H1 (cell line): ENCODE results near the gene CACNB2. TPM values are rescaled to one million over a fixed set of nuclear protein-coding genes. Genes with fewer than 3 reads are reported as not detected.

Experiments used
- CTCF ChIA-PET: fragments of 300-600 bp; sonication (Branson Sonifier 250); formaldehyde crosslinking; loops from one replicate; lab custom pipeline; 2021; ENCODE audit not compliant: partially characterized antibody; lab: Charles Lee
- POLR2A ChIA-PET: fragments of 300-600 bp; sonication (Branson Sonifier 250); formaldehyde crosslinking; loops from one replicate; lab custom pipeline; 2021; ENCODE audit warnings: inconsistent platforms; ENCODE audit not compliant: partially characterized antibody; lab: Charles Lee
- DNase-seq, 2 experiments: peaks; one replicate each; pipeline versions ENCODE4 v3.0.0 to v3.0.0-alpha.2; 2010 to 2022; ENCODE audit warnings: low spot score in 2 of 2, low read depth in 1 of 2, mixed read lengths in 1 of 2
- FAIRE-seq: peaks from 2 replicates; lab custom pipeline; 2011; peaks lifted over from hg19 to GRCh38; lab: Jason Lieb, UNC
- H2AFZ ChIP-seq: 2 replicates; pipeline ENCODE4 v1.8.1; 2012; ENCODE audit warnings: low read length, inconsistent platforms
- H2AK5ac ChIP-seq: 2 replicates; pipeline ENCODE4 v1.6.1; 2013; ENCODE audit warnings: low read depth, low read length
- H2BK120ac ChIP-seq: replicated peaks from 2 replicates; pipeline ENCODE3; 2013; ENCODE audit warnings: low read depth, low read length, inconsistent platforms
- H2BK12ac ChIP-seq: 2 replicates; pipeline ENCODE4 v1.6.1; 2013; ENCODE audit warnings: low read depth, low read length
- H2BK15ac ChIP-seq: 2 replicates; pipeline ENCODE4 v1.6.1; 2013; ENCODE audit warnings: low read length
- H2BK20ac ChIP-seq: 2 replicates; pipeline ENCODE4 v1.6.1; 2013; ENCODE audit warnings: low read length
- H2BK5ac ChIP-seq: 2 replicates; pipeline ENCODE4 v1.6.1; 2013; ENCODE audit warnings: low read depth, low read length
- H3K14ac ChIP-seq: 2 replicates; pipeline ENCODE4 v1.6.1; 2013; ENCODE audit warnings: inconsistent platforms; ENCODE audit not compliant: insufficient read length
- H3K18ac ChIP-seq: 2 replicates; pipeline ENCODE4 v1.6.1; 2013; ENCODE audit warnings: low read length; ENCODE audit errors: extremely low read depth
- H3K23ac ChIP-seq: 2 replicates; pipeline ENCODE4 v1.6.1; 2013; ENCODE audit warnings: inconsistent platforms; ENCODE audit not compliant: insufficient read length
- H3K23me2 ChIP-seq: 2 replicates; pipeline ENCODE4 v1.6.1; 2013; ENCODE audit warnings: low read depth, low read length
- H3K27ac ChIP-seq: 2 replicates; pipeline ENCODE4 v1.6.1; 2011; ENCODE audit warnings: low read depth, low read length, inconsistent platforms
- H3K27me3 ChIP-seq, 4 experiments: replicated peaks in 1 of 4; 1 replicate in 1 of 4; 2 replicates in 3 of 4; pipeline versions ENCODE4 v1.6.1 to v1.8.1; 2011 to 2013; ENCODE audit warnings: low read length in 3 of 4, mild to moderate bottlenecking in 3 of 4, inconsistent platforms in 2 of 4, mixed read lengths in 2 of 4, moderate library complexity in 1 of 4; ENCODE audit not compliant: control insufficient read depth in 3 of 4, insufficient read depth in 3 of 4; ENCODE audit errors: extremely low read depth in 1 of 4
- H3K36me3 ChIP-seq, 4 experiments: 2 replicates each; pipeline versions ENCODE4 v1.6.1 to v1.8.1; 2011 to 2013; ENCODE audit warnings: mild to moderate bottlenecking in 4 of 4, low read length in 3 of 4, moderate library complexity in 2 of 4, control low read depth in 1 of 4, inconsistent platforms in 1 of 4; ENCODE audit not compliant: insufficient read depth in 4 of 4, control insufficient read depth in 2 of 4
- H3K4ac ChIP-seq: replicated peaks from 2 replicates; pipeline ENCODE3; 2013; ENCODE audit warnings: low read length, low read depth, mixed read lengths, inconsistent platforms; ENCODE audit not compliant: insufficient read length
- H3K4me1 ChIP-seq, 4 experiments: replicated peaks in 1 of 4; 1 replicate in 1 of 4; 2 replicates in 3 of 4; pipeline versions ENCODE4 v1.6.1 to v1.8.1; 2011 to 2013; ENCODE audit warnings: low read length in 3 of 4, inconsistent platforms in 2 of 4, mixed read lengths in 1 of 4; ENCODE audit not compliant: insufficient read depth in 4 of 4, control insufficient read depth in 3 of 4
- H3K4me2 ChIP-seq, 2 experiments: 2 replicates each; pipeline versions ENCODE4 v1.6.1 to v1.8.1; 2011 to 2013; ENCODE audit warnings: low read depth in 2 of 2, low read length in 2 of 2, control low read depth in 1 of 2, inconsistent platforms in 1 of 2, mild to moderate bottlenecking in 1 of 2; ENCODE audit not compliant: insufficient read depth in 1 of 2
- H3K4me3 ChIP-seq, 4 experiments: fragments of 200-600, 300-600 bp in 1 of 4; sonication (generic), shearing (Covaris generic), sonication (Bioruptor Twin) in 1 of 4; 2 replicates each; pipeline versions ENCODE4 v1.5.1 to v1.8.1; 2011 to 2016; ENCODE audit warnings: low read length in 4 of 4, low read depth in 3 of 4, control low read depth in 2 of 4, inconsistent platforms in 2 of 4, mild to moderate bottlenecking in 2 of 4, mixed read lengths in 1 of 4, moderate library complexity in 1 of 4; ENCODE audit not compliant: insufficient read depth in 2 of 4; ENCODE audit errors: extremely low read depth in 1 of 4
- H3K56ac ChIP-seq: replicated peaks from 2 replicates; pipeline ENCODE3; 2013; ENCODE audit warnings: low read depth, mild to moderate bottlenecking, mixed read lengths, low read length, inconsistent platforms; ENCODE audit not compliant: insufficient read length
- H3K79me1 ChIP-seq: 2 replicates; pipeline ENCODE4 v1.6.1; 2013; ENCODE audit warnings: low read depth, low read length, control low read depth
- H3K79me2 ChIP-seq, 2 experiments: 2 replicates each; pipeline versions ENCODE4 v1.6.1 to v1.8.1; 2012 to 2013; ENCODE audit warnings: low read length in 2 of 2, mild to moderate bottlenecking in 2 of 2, inconsistent platforms in 1 of 2; ENCODE audit not compliant: insufficient read depth in 2 of 2, control insufficient read depth in 1 of 2
- H3K9ac ChIP-seq, 4 experiments: replicated peaks in 1 of 4; 1 replicate in 1 of 4; 2 replicates in 3 of 4; pipeline versions ENCODE4 v1.6.1 to v1.8.1; 2011 to 2013; ENCODE audit warnings: low read depth in 3 of 4, low read length in 3 of 4, control low read depth in 2 of 4, mild to moderate bottlenecking in 2 of 4, moderate library complexity in 2 of 4, inconsistent platforms in 1 of 4; ENCODE audit errors: extremely low read depth in 1 of 4
- H3K9me3 ChIP-seq, 2 experiments: 2 replicates each; pipeline versions ENCODE4 v1.6.1 to v1.8.1; 2012 to 2013; ENCODE audit warnings: mild to moderate bottlenecking in 2 of 2, moderate library complexity in 2 of 2, control low read depth in 1 of 2, inconsistent platforms in 1 of 2, low read depth in 1 of 2, low read length in 1 of 2, mixed read lengths in 1 of 2; ENCODE audit not compliant: insufficient read depth in 2 of 2
- H4K20me1 ChIP-seq, 2 experiments: replicated peaks in 1 of 2; 2 replicates each; pipeline versions ENCODE3 to v1.8.1; 2011 to 2013; ENCODE audit warnings: inconsistent platforms in 2 of 2, low read length in 2 of 2, mild to moderate bottlenecking in 1 of 2; ENCODE audit not compliant: insufficient read depth in 2 of 2, control insufficient read depth in 1 of 2
- H4K5ac ChIP-seq: 2 replicates; pipeline ENCODE4 v1.6.1; 2013; ENCODE audit warnings: low read length, low read depth, mixed read lengths, inconsistent platforms; ENCODE audit not compliant: insufficient read length
- H4K8ac ChIP-seq: 2 replicates; pipeline ENCODE4 v1.8.0; 2013; ENCODE audit warnings: mild to moderate bottlenecking, moderate library complexity, low read length, inconsistent platforms; ENCODE audit not compliant: insufficient read depth; ENCODE audit errors: extremely low read depth
- H4K91ac ChIP-seq: replicated peaks from 2 replicates; pipeline ENCODE3; 2013; ENCODE audit warnings: low read length, mixed read lengths, inconsistent platforms; ENCODE audit not compliant: insufficient read length
- BACH1 ChIP-seq: IDR thresholded peaks from 2 replicates; pipeline ENCODE4 v1.6.1; 2012; ENCODE audit warnings: low read length, improper control_type of control experiment
- CHD1 ChIP-seq: IDR thresholded peaks from 2 replicates; pipeline ENCODE4 v1.6.1; 2012; ENCODE audit warnings: low read depth, low read length, improper control_type of control experiment
- CREB1 ChIP-seq: IDR thresholded peaks from 2 replicates; pipeline ENCODE4 v1.6.1; 2012; ENCODE audit warnings: inconsistent platforms
- EP300 ChIP-seq, 2 experiments: IDR thresholded peaks; 1 replicate in 1 of 2; 2 replicates in 1 of 2; pipeline ENCODE4 v1.6.1; 2011 to 2012; ENCODE audit warnings: low read depth in 2 of 2, low read length in 2 of 2, mild to moderate bottlenecking in 2 of 2, borderline replicate concordance in 1 of 2, inconsistent platforms in 1 of 2, moderate library complexity in 1 of 2
- HDAC6 ChIP-seq: IDR thresholded peaks from one replicate; pipeline ENCODE4 v1.7.1; 2012; ENCODE audit warnings: low read depth, mild to moderate bottlenecking, inconsistent platforms, low read length, moderate library complexity
- KDM5A ChIP-seq: fragments of 200-600 bp; IDR thresholded peaks from 2 replicates; pipeline ENCODE4 v1.7.1; 2012; ENCODE audit warnings: mild to moderate bottlenecking, low read length, inconsistent platforms, mixed read lengths
- MAFK ChIP-seq: IDR thresholded peaks from 2 replicates; pipeline ENCODE4 v1.6.1; 2012; ENCODE audit warnings: low read depth, mild to moderate bottlenecking, improper control_type of control experiment, low read length
- NANOG ChIP-seq: IDR thresholded peaks from 2 replicates; pipeline ENCODE4 v1.6.1; 2011; ENCODE audit warnings: low read length, low read depth, mild to moderate bottlenecking, inconsistent platforms; ENCODE audit not compliant: insufficient read depth, poor library complexity, severe bottlenecking
- RXRA ChIP-seq: IDR thresholded peaks from 2 replicates; pipeline ENCODE4 v1.6.1; 2011; ENCODE audit warnings: low read depth, mild to moderate bottlenecking, low read length, moderate library complexity; ENCODE audit not compliant: insufficient read depth
- TCF12 ChIP-seq: IDR thresholded peaks from 2 replicates; pipeline ENCODE4 v1.6.1; 2011; ENCODE audit warnings: low read depth, mild to moderate bottlenecking, low read length
- polyA plus RNA-seq, 7 experiments: library from polyadenylated mRNA; depleted of rRNA in 3 of 7; stranded (reverse) in 5 of 7; unstranded in 2 of 7; fragments of >200 nt in 5 of 7; fragments of 200-250 nt in 2 of 7; gene quantifications; 1 replicate in 5 of 7; 2 replicates in 1 of 7; 4 replicates in 1 of 7; pipeline versions ENCODE4 v1.2.1 to v1.2.3, GENCODE V29; 2011 to 2013; ENCODE audit warnings: missing spikeins in 2 of 7, mixed read lengths in 2 of 7
- total RNA-seq: library from RNA; stranded (reverse); fragmentation: NEBNext Ultra II Directional; extraction: Animal tissue kit (Norgen Biotek cat#: 25700); gene quantifications from 2 replicates; pipeline ENCODE4 v1.2.1, GENCODE V29; 2021
- TF ChIP-seq, protein P1 (sequence below): IDR thresholded peaks from 2 replicates; pipeline ENCODE4 v1.6.1; 2011; ENCODE audit warnings: low read length, improper control_type of control experiment
- TF ChIP-seq, protein P2 (sequence below): IDR thresholded peaks from 2 replicates; pipeline ENCODE4 v1.6.1; 2012; ENCODE audit warnings: low read length, inconsistent platforms

The CACNB2 gene
- total and polyA plus RNA-seq, 2 of the 8 experiments (the other 6 are each of a cell fraction or from before 2014, with no cell fraction given) = 2.4 to 3.2 TPM

DNA sequence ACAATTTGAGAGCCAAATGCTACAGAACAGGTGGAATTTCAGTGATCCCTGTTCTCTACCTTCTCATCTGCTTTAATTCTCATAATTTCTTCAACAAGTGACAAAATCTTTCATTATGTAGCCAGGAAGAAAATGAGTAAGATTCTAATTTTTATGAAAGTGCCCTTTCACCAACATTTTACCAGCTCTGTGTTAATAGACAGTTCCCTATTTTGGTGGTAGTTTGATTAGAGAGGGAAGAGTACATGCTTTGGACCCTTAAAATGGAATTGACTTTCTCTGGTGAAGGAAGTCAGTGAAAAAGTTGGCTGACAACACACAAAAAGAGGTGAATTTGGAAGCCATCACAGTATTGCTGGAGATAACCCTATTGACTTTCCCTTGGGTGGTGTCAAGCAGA is 61.7 kb downstream of the CACNB2 start:
- Histone ChIP-seq H2BK12ac (no peak overlapping the region), H3K23ac (no peak overlapping the region), H4K91ac (no peak overlapping the region), H2BK120ac (no peak overlapping the region), H2BK20ac (no peak overlapping the region), H3K27me3 (peaks cover 0 to 1% (median 0%) of the 10 kb centered on the region in 4 experiments; a peak in 1 of 7 replicates), H3K23me2 (no peaks in the 10 kb centered on the region; the same call in 1 of the 2 replicates), H4K5ac (no peak overlapping the region), H3K56ac (no peak overlapping the region), H2AFZ (no peak overlapping the region), H3K4me2 (no peak overlapping the region), H3K4me1 (peaks cover 4 to 8% (median 6%) of the 10 kb centered on the region in 4 experiments; a peak in 4 of 7 replicates), H3K79me2 (no peaks in the 10 kb centered on the region), H3K4me3 (no peak overlapping the region), H3K14ac (no peak overlapping the region), H3K79me1 (no peaks in the 10 kb centered on the region), H2BK5ac (no peak overlapping the region), H2AK5ac (no peak overlapping the region), H4K8ac (no peak overlapping the region), H3K9ac (no peak overlapping the region), H2BK15ac (no peak overlapping the region), H3K36me3 (no peaks in the 10 kb centered on the region), H3K18ac (no peak overlapping the region), H3K27ac (no peak overlapping the region), H3K9me3 (no peaks in the 10 kb centered on the region), H3K4ac (no peak overlapping the region), H4K20me1 (no peaks in the 10 kb centered on the region)
- ChIA-PET POLR2A (no interaction called here), CTCF (interaction anchor here (1.1 to 1.2 kb wide), 2 partner anchors 11 to 15 kb away, joined by 3 read pairs; no protein-coding TSS in a partner anchor)
- DNase-seq (no peak), FAIRE-seq (no peak)
- TF ChIP-seq BACH1 = no peak
- no peak for TF ChIP-seq HDAC6
- TF ChIP-seq, protein P1, sequence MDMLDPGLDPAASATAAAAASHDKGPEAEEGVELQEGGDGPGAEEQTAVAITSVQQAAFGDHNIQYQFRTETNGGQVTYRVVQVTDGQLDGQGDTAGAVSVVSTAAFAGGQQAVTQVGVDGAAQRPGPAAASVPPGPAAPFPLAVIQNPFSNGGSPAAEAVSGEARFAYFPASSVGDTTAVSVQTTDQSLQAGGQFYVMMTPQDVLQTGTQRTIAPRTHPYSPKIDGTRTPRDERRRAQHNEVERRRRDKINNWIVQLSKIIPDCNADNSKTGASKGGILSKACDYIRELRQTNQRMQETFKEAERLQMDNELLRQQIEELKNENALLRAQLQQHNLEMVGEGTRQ = no peak
- no peak for TF ChIP-seq NANOG
- TF ChIP-seq CREB1 = no peak
- no peak for TF ChIP-seq RXRA
- TF ChIP-seq KDM5A = no peak
- TF ChIP-seq TCF12 = no peak
- TF ChIP-seq CHD1 = no peak
- TF ChIP-seq EP300 (IDR thresholded peaks at IDR 0.05; ENCODE audit: borderline replicate concordance in 1 of 2, low read depth in 2 of 2, low read length in 2 of 2) = no peak
- no peak for TF ChIP-seq MAFK
- TF ChIP-seq, protein P2, sequence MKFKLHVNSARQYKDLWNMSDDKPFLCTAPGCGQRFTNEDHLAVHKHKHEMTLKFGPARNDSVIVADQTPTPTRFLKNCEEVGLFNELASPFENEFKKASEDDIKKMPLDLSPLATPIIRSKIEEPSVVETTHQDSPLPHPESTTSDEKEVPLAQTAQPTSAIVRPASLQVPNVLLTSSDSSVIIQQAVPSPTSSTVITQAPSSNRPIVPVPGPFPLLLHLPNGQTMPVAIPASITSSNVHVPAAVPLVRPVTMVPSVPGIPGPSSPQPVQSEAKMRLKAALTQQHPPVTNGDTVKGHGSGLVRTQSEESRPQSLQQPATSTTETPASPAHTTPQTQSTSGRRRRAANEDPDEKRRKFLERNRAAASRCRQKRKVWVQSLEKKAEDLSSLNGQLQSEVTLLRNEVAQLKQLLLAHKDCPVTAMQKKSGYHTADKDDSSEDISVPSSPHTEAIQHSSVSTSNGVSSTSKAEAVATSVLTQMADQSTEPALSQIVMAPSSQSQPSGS = no peak
